Stimulated activated memory B cell treated with anti-CD40 and anti-IgM and Interleukin-4, amounts not matched to agents 10 μg/mL and 1 μg/mL and 100 μg/mL, for 72 hours (primary cell): ENCODE data around the gene MAGI2.
"Not testable (repeated sequence)": the region's sequence is repeated elsewhere in the genome, so short reads cannot be mapped to it uniquely, and the experiment has no call there.

Experiments
- ATAC-seq: fragments of 150-1000 bp; cut with Tn5 transposase; 2 replicates; pipeline ENCODE4 v1.10.0; 2021
- H3K27ac Mint-ChIP-seq: one replicate; pipeline ENCODE4 v1.8.0; 2022; ENCODE audit warnings: mild to moderate bottlenecking, mixed read lengths
- H3K27me3 Mint-ChIP-seq: one replicate; pipeline ENCODE4 v1.8.0; 2022; ENCODE audit warnings: mixed read lengths
- H3K36me3 Mint-ChIP-seq: one replicate; pipeline ENCODE4 v1.8.0; 2022; ENCODE audit warnings: mixed read lengths
- H3K4me1 Mint-ChIP-seq: one replicate; pipeline ENCODE4 v1.8.0; 2022; ENCODE audit warnings: mixed read lengths
- H3K4me3 Mint-ChIP-seq: one replicate; pipeline ENCODE4 v1.8.0; 2022; ENCODE audit warnings: mild to moderate bottlenecking, moderate library complexity, mixed read lengths
- H3K9me3 Mint-ChIP-seq: one replicate; pipeline ENCODE4 v1.8.0; 2022; ENCODE audit warnings: mixed read lengths

The MAGI2 gene

DNA sequence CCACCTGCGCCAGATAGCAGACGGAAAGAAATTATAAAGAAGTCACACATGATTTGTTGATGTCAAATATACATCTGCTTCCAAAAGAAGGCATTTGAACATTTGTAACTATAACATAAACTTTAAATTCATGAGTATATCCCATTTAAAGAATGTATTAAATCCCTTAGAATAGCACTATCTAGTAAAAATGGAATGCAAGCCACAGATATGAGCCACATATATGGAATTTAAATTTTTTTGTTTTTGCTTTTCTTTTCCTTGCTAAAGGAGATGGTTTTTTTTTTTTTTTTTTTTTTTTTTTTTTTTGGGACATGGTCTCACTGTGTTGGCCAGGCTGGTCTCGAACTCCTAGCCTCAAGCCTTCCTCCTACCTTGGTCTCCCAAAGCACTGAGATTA lies 924.1 kb downstream of the MAGI2 start:
- no peaks in the 10 kb centered on the region for H3K27me3 Mint-ChIP-seq
- no peaks in the 10 kb centered on the region for H3K4me1 Mint-ChIP-seq
- no peaks in the 10 kb centered on the region for H3K36me3 Mint-ChIP-seq
- H3K9me3 Mint-ChIP-seq, result no peaks in the 10 kb centered on the region
- H3K4me3 Mint-ChIP-seq, result no peak overlapping the region
- no peak overlapping the region for H3K27ac Mint-ChIP-seq
- no peak for ATAC-seq

DNA sequence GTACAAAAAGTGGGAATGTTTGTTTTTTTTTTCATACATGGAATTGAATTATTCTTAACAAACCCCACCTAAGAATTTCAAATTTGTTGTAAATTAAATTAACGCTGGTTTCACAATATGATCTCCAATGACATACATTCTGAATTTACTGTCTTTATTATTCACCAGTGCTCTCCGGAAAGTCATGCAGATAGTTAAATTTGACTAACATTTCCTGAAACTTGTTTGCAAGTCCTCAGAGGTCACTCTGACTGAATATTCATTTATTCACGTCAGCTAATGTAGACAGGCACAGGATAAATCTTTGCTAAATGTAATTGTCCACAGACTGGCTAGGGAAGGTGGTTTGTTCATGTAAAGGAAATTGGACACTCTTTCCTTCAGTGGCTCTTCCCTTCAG lies 924.5 kb downstream of the MAGI2 start:
- H3K4me1 Mint-ChIP-seq, result no peaks in the 10 kb centered on the region
- no peaks in the 10 kb centered on the region for H3K9me3 Mint-ChIP-seq
- H3K36me3 Mint-ChIP-seq, result no peaks in the 10 kb centered on the region
- H3K27me3 Mint-ChIP-seq, result no peaks in the 10 kb centered on the region
- no peak overlapping the region for H3K27ac Mint-ChIP-seq
- H3K4me3 Mint-ChIP-seq, result no peak overlapping the region
- no peak for ATAC-seq

DNA sequence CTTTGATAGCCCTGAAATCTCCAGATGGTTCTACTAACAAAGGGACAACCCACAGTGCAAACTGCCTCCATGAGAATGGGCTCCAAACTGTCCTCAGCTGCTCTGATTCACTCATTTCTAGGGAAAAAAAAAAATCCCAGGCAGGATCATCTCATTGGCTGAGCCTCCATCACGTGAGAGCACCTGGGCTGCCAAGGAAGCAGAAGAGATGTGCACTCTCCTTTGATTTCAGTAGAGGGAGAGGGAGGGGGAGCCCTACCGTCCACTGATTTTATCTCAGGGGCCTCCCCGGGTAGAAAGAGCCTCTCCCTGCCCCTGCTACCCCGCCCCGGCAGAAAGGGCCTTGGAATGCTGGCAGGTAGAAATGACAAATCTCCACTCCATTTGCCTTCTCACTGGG lies 929.5 kb downstream of the MAGI2 start:
- Mint-ChIP-seq H3K27ac (no peak overlapping the region), H3K4me1 (no peaks in the 10 kb centered on the region), H3K36me3 (no peaks in the 10 kb centered on the region), H3K9me3 (no peaks in the 10 kb centered on the region), H3K27me3 (no peaks in the 10 kb centered on the region), H3K4me3 (no peak overlapping the region)
- no peak for ATAC-seq

DNA sequence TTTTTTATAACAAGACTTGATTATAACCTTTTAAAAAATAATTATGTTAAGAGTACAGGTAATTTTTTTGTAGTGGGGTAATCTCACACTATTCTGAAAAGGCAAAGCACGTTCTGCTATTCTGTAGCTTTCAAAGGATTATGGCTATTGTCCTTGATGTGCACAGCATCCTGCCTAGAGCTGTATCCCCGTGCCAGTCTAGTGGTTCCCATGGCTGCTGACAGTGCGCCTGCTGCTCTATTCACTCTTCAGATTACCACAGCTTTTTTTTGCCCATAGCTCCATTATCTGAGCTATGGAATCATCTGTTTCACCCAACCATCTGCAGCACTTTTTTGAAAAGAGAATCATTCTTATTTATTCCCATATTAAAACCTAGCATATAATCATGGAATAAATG lies 931.5 kb downstream of the MAGI2 start:
- no peaks in the 10 kb centered on the region for H3K36me3 Mint-ChIP-seq
- no peak for ATAC-seq
- H3K4me1 Mint-ChIP-seq, result no peaks in the 10 kb centered on the region
- no peak overlapping the region for H3K27ac Mint-ChIP-seq
- no peaks in the 10 kb centered on the region for H3K9me3 Mint-ChIP-seq
- H3K4me3 Mint-ChIP-seq, result no peak overlapping the region
- no peaks in the 10 kb centered on the region for H3K27me3 Mint-ChIP-seq

DNA sequence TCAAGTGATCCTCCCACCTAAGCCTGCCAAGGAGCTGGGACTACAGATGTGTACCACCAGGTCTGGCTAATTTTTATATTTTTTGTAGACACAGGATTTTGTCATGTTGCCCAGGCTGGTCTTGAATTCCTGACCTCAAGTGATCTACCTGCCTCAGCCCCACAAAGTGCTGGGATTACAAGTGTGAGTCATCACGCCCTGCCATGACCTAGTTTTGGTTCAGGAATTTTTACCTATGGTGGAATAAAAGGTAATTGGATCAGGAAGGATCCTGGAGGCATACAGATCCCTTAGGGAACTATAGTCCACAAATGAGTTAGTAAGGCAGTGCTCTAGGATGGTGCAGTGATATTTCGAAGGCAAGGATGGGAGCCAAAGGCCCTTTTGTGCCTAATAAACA lies 937.0 kb downstream of the MAGI2 start:
- no peaks in the 10 kb centered on the region for H3K9me3 Mint-ChIP-seq
- no peak for ATAC-seq
- no peaks in the 10 kb centered on the region for H3K27me3 Mint-ChIP-seq
- no peak overlapping the region for H3K27ac Mint-ChIP-seq
- no peaks in the 10 kb centered on the region for H3K36me3 Mint-ChIP-seq
- no peak overlapping the region for H3K4me3 Mint-ChIP-seq
- H3K4me1 Mint-ChIP-seq, result no peaks in the 10 kb centered on the region

DNA sequence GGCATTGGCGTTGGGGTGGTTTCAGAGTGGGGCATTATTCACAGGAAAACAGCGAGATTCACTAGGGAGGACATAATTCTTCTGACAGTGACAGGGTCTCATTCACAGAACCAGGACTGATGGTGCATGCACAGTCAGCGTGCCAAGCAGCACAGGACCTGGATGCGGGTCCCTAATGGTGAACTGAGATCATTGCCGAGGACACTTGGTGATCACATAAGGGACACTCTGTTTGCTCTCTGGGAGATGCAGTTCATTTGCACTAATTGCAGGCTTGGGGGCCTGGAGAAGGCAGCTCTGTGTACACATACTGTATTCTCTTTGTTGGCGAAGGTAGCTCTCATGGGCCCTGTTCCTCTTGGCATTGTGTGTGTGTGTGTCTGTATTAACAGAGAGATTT lies 938.8 kb downstream of the MAGI2 start:
- Mint-ChIP-seq H3K4me3 (no peak overlapping the region), H3K9me3 (no peaks in the 10 kb centered on the region), H3K27ac (no peak overlapping the region), H3K27me3 (no peaks in the 10 kb centered on the region), H3K4me1 (no peaks in the 10 kb centered on the region), H3K36me3 (no peaks in the 10 kb centered on the region)
- ATAC-seq, result no peak

DNA sequence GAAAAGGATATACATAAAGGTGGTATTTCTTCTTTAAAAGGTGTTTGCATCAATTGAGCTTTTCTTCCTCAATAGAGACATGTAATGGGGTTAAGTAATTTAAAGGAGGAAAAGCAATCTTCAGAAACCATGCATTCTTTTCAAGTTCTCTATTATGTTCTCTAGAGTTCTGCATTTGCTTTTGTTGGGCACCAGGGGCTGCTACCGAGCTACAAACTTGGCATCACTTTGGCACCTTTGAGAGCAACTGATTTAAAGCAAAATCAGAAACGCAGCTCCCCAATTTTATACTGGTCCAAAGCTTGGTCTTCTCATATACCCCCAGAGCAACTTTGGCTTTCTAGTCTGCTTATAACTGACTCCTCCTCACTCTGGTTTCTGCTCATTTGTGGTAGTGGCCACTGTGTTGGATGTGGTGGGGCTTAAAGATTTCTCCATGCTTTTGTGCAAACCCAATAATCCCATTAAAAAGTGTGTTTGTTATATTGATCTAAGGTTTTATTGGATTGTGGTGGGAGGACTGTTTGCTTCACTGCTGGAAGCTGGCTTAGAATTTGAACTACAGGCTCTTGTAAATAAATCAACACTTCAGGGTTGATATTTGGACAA lies 942.8 kb downstream of the MAGI2 start:
- Mint-ChIP-seq H3K27ac (no peak overlapping the region), H3K4me3 (no peak overlapping the region), H3K27me3 (no peaks in the 10 kb centered on the region), H3K4me1 (no peaks in the 10 kb centered on the region), H3K9me3 (no peaks in the 10 kb centered on the region), H3K36me3 (no peaks in the 10 kb centered on the region)
- ATAC-seq, result no peak

DNA sequence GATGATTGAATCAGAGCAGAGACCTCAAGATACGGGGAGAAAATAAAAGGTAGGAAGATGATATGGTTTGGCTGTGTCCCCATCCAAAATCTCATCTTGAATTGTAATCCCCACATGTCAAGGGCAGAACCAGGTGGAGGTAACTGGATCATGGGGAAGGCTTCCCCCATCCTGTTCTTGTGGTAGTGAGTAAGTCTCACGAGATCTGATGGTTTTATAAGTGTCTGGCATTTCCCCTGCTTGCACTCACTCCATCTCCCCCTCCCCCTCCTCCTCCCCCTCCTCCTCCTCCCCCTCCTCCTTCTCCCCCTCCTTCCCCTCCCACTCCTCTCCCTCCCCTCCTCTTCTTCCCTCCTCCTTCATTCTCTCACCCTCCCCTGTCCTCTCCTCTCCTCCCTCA lies 950.2 kb downstream of the MAGI2 start:
- not testable (repeated sequence) for H3K4me1 Mint-ChIP-seq, H3K36me3 Mint-ChIP-seq, H3K27ac Mint-ChIP-seq, ATAC-seq, H3K27me3 Mint-ChIP-seq, H3K9me3 Mint-ChIP-seq, H3K4me3 Mint-ChIP-seq

DNA sequence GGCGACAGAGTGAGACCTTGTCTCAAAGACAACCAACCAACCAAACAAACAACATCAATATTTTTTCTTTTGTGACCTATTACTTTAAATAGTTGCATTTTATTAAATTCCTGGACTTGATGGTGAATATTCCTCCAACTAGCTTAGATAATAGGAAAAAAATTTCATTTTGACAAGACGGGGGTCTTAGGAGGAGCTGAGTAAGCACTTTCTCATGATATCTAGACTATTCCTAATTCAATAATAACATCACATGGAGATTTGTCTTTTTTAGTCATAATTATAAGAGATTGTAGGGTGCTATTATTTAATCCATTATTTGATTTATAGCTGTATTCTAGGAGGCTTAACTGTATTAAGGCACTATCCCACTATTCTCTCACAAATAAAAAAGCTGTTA lies 952.4 kb downstream of the MAGI2 start:
- H3K9me3 Mint-ChIP-seq, result peaks cover 3% of the 10 kb centered on the region
- H3K4me3 Mint-ChIP-seq, result no peak overlapping the region
- no peaks in the 10 kb centered on the region for H3K27me3 Mint-ChIP-seq
- no peak for ATAC-seq
- no peak overlapping the region for H3K27ac Mint-ChIP-seq
- H3K4me1 Mint-ChIP-seq, result no peaks in the 10 kb centered on the region
- no peaks in the 10 kb centered on the region for H3K36me3 Mint-ChIP-seq

DNA sequence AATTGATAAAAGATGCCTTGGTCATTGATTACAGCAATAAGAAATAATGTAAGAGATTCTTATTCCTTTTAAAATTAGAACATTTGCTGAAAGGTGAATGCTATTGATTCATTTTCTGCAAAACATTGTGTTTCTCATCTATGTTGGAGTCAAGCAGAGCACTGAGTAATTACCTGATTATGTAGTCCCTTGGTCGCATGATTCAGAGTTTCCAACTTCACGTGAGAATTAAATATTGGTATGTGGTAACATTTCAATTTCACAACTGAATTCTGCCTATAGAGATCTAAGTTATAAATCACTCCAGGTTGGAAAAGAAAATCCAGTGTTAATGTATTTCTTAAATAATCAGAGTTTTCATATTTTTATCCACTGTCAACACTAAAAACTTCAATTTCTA lies 953.5 kb downstream of the MAGI2 start:
- Mint-ChIP-seq H3K36me3 (no peaks in the 10 kb centered on the region), H3K4me1 (no peaks in the 10 kb centered on the region), H3K27me3 (no peaks in the 10 kb centered on the region), H3K27ac (no peak overlapping the region), H3K4me3 (no peak overlapping the region), H3K9me3 (peaks cover 3% of the 10 kb centered on the region)
- no peak for ATAC-seq

DNA sequence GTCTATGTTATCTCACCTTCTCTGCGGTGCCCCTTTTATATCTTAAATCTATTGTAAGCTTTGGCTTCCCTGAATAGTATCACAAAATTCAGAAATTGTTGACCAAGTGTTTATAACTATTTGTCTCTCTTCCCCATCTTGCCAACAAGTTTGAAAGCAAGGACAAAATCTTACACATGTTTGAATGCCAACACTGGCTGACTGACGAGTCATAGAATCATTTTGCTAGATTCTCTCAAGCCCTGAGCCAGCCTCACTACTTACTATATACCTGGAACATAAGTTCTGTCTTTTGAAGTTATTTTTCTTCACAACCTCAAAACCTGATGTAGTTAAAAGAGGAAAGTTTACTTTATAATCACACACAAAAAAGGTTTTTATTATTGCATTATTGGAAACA lies 954.2 kb downstream of the MAGI2 start:
- no peak overlapping the region for H3K27ac Mint-ChIP-seq

DNA sequence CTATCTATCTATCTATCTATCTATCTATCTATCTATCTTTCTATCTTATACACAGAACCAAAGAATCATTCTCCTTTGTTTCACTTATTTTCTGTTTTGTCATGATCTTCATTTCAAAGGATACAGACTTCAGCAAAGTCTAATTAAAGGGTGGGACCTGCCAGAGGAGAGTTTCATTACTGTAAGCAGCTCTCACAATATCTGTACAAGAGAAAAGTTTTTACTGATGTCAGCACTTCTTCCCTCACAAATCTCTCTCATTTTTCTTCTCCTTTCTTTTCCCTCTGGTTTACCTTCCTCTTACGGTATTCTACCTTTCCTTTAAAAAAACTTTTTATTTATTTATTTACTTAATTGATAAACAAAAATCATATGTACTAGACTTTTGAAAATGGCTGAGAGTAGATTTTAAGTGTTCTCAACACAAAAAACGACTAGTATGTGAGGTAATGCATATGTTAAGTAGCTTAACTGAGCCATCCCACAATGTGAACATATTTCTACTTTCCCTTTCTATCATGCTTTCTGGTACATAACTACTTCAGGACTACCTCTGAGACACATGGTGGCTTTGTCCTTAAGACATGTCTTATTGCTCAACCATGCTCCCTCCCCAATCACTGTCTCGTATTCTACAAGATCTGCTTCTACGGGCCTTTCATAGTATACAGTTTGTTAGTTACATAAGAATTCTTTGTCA lies 955.6 kb downstream of the MAGI2 start:
- ATAC-seq, result no peak
- Mint-ChIP-seq H3K4me3 (no peak overlapping the region), H3K36me3 (no peaks in the 10 kb centered on the region), H3K27ac (no peak overlapping the region), H3K27me3 (no peaks in the 10 kb centered on the region), H3K4me1 (no peaks in the 10 kb centered on the region), H3K9me3 (peaks cover 3% of the 10 kb centered on the region)

More for the DNA sequence above, 954.2 kb downstream of the MAGI2 start:
- no peak for ATAC-seq
- no peaks in the 10 kb centered on the region for H3K4me1 Mint-ChIP-seq
- no peaks in the 10 kb centered on the region for H3K36me3 Mint-ChIP-seq
- no peaks in the 10 kb centered on the region for H3K27me3 Mint-ChIP-seq
- H3K4me3 Mint-ChIP-seq, result no peak overlapping the region
- H3K9me3 Mint-ChIP-seq, result peaks cover 3% of the 10 kb centered on the region

DNA sequence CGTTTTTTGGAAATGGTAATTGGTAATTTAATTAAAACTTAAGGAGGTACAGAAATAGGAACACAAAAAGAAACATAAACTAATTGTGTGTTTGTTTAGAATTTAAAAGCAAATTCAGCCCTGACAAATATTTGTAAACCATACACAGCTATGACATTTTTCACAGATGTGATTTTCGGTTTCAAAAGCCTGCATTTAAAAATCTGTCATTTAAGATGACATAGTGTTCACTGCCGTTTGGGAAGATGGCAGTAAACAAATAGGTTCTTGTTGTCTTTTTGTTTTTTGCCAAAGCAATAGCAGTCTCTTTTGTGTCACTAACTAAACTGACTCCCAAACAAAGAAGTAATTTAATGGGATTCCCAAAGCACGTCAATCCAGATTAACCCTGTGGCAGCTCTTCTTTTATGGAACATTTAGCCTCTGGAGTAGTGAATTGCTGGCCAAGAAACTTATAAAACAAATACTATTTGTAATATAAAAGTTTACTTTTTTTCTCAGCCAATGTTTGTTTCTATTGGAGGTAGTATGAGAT lies 957.3 kb downstream of the MAGI2 start:
- Mint-ChIP-seq H3K27me3 (no peaks in the 10 kb centered on the region), H3K9me3 (peaks cover 3% of the 10 kb centered on the region), H3K27ac (no peak overlapping the region), H3K4me3 (no peak overlapping the region), H3K36me3 (no peaks in the 10 kb centered on the region), H3K4me1 (no peaks in the 10 kb centered on the region)
- no peak for ATAC-seq

DNA sequence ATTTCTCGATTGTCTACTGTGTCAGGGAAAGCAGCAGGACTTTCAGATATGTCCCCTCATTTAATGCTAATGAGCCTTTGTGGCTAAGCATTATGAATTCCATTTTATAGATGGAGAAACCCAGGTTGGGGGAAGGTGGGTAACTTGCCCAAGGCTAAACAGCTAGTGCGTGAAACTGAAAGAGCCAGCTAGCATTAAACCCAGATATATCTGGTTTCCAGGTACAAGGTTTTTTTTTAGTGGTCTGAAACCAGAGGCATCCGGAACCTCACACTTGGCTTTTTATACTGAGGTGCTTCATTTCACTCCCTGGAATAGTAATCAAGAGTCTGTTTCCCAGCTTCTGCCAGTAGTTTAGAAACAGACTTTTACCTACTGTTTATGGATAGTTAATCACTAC lies 960.1 kb downstream of the MAGI2 start:
- no peaks in the 10 kb centered on the region for H3K36me3 Mint-ChIP-seq
- no peaks in the 10 kb centered on the region for H3K9me3 Mint-ChIP-seq
- ATAC-seq, result no peak
- H3K4me3 Mint-ChIP-seq, result no peak overlapping the region
- no peaks in the 10 kb centered on the region for H3K27me3 Mint-ChIP-seq
- H3K27ac Mint-ChIP-seq, result no peak overlapping the region
- H3K4me1 Mint-ChIP-seq, result no peaks in the 10 kb centered on the region

DNA sequence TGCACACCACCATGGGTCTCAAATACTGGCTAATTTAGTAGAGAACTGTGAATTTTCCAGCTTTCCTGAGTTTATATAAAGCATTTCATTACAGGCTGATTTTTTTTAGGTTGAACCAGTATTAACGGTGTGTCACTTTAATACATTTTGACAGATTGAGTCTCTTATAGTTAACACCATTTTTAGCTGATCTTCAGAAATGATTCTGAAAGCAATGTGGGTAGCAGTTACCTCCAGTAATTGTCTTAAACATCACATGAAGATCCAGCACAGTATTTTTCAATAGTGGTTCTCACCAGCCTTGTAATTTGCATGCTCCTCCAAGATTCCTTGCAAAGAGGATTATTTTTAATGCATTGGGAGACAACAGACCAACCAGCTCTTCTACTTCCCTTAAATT lies 961.3 kb downstream of the MAGI2 start:
- H3K4me1 Mint-ChIP-seq, result no peaks in the 10 kb centered on the region
- no peaks in the 10 kb centered on the region for H3K27me3 Mint-ChIP-seq
- H3K27ac Mint-ChIP-seq, result no peak overlapping the region
- H3K4me3 Mint-ChIP-seq, result no peak overlapping the region
- H3K9me3 Mint-ChIP-seq, result no peaks in the 10 kb centered on the region
- no peak for ATAC-seq
- no peaks in the 10 kb centered on the region for H3K36me3 Mint-ChIP-seq

DNA sequence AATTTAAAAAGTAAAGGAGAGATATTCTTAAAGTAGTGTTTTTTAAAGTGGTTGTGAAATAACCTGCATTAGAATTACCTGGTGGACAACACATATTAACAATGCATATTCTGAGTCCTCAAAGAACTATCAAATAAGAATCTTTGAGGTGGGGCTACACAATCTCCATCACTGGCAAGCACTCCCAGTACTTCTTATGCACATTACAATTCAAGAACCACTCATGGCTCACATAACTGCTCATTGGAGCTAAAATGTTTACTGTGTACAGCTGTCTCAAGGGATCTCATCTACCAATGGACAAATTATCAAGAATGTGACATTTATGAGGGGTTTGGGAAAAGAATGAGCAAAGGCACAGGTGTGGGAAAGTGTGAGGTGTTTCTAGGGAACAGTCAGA lies 962.9 kb downstream of the MAGI2 start:
- Mint-ChIP-seq H3K4me1 (no peaks in the 10 kb centered on the region), H3K9me3 (no peaks in the 10 kb centered on the region), H3K36me3 (no peaks in the 10 kb centered on the region), H3K27me3 (no peaks in the 10 kb centered on the region), H3K4me3 (no peak overlapping the region), H3K27ac (no peak overlapping the region)
- no peak for ATAC-seq
